K562 (cell line): Measurements from ENCODE around the gene PGGHG. TPM values are rescaled to one million over a fixed set of nuclear protein-coding genes. Genes with fewer than 3 reads are reported as not detected.

Experiments used
- BMI1 ChIP-seq: fragments of 150-350 bp; IDR thresholded peaks from 2 replicates; pipeline ENCODE4 v1.6.1; 2014; ENCODE audit warnings: low read length
- CBX5 ChIP-seq: IDR thresholded peaks from 2 replicates; pipeline ENCODE4 v1.6.1; 2014; ENCODE audit warnings: low read depth, borderline replicate concordance
- CSDE1 ChIP-seq, 2 experiments: fragments of 450-650 bp; IDR thresholded peaks; 2 replicates each; pipeline ENCODE4 v1.6.1; 2016; ENCODE audit warnings: mild to moderate bottlenecking in 1 of 2
- DNMT1 ChIP-seq: fragments of 450-650 bp; IDR thresholded peaks from 2 replicates; pipeline ENCODE4 v1.6.1; 2016; ENCODE audit warnings: antibody characterized with exemption, mild to moderate bottlenecking
- FOSL1 ChIP-seq: fragments of 200-800 bp; sonication (Bioruptor generic); conservative IDR thresholded peaks from 2 replicates; pipeline ENCODE4 v1.6.1; 2016; ENCODE audit warnings: missing genetic modification characterization, missing compliant biosample characterization
- FOXK1 ChIP-seq: sonication (generic); formaldehyde crosslinking; IDR thresholded peaks from 2 replicates; pipeline ENCODE4 v1.8.0; 2022; ENCODE audit warnings: missing genetic modification reagents, mild to moderate bottlenecking, borderline replicate concordance
- FUS ChIP-seq: fragments of 200-400 bp; formaldehyde crosslinking; optimal IDR thresholded peaks from 2 replicates; pipeline ENCODE3; 2017; ENCODE audit warnings: low read depth, low read length
- HMG20A ChIP-seq: fragments of 450-650 bp; formaldehyde crosslinking; conservative IDR thresholded peaks from 2 replicates; pipeline ENCODE4 v1.4.0; 2020; ENCODE audit warnings: mild to moderate bottlenecking, mixed read lengths
- NCOA4 ChIP-seq: fragments of 450-650 bp; IDR thresholded peaks from 2 replicates; pipeline ENCODE4 v1.6.1; 2018; ENCODE audit warnings: mild to moderate bottlenecking; ENCODE audit not compliant: partially characterized antibody
- OTX1 ChIP-seq: fragments of 450-650 bp; formaldehyde crosslinking; IDR thresholded peaks from 2 replicates; pipeline ENCODE4 v1.4.0; 2022; ENCODE audit warnings: mild to moderate bottlenecking
- PATZ1 ChIP-seq: fragments of 250-450 bp; sonication (Bioruptor Pico); IDR thresholded peaks from 2 replicates; pipeline ENCODE4 v1.5.0; 2020; ENCODE audit warnings: mild to moderate bottlenecking, borderline replicate concordance
- REST ChIP-seq, 2 experiments: fragments of 450-650 bp; formaldehyde crosslinking in 1 of 2; IDR thresholded peaks; 2 replicates each; pipeline versions ENCODE4 v1.4.0 to v1.6.1; 2014 to 2020; ENCODE audit warnings: mild to moderate bottlenecking in 2 of 2, borderline replicate concordance in 1 of 2, low read depth in 1 of 2
- SIN3A ChIP-seq, 2 experiments: fragments of 150-350 bp in 1 of 2; IDR thresholded peaks; 2 replicates each; pipeline ENCODE4 v1.6.1; 2011 to 2016; ENCODE audit warnings: borderline replicate concordance in 2 of 2, low read depth in 2 of 2, low read length in 2 of 2, mild to moderate bottlenecking in 2 of 2, moderate library complexity in 2 of 2; ENCODE audit not compliant: control insufficient read depth in 1 of 2
- SLC30A9 ChIP-seq: fragments of 250-450 bp; sonication (Bioruptor Pico); IDR thresholded peaks from 2 replicates; pipeline ENCODE4 v1.8.0; 2022; ENCODE audit warnings: mild to moderate bottlenecking, moderate library complexity
- SMAD2 ChIP-seq: fragments of 150-350 bp; IDR thresholded peaks from 2 replicates; pipeline ENCODE4 v1.6.1; 2014; ENCODE audit warnings: low read depth, mild to moderate bottlenecking, low read length
- TAF7 ChIP-seq: fragments of 450-650 bp; IDR thresholded peaks from 2 replicates; pipeline ENCODE4 v1.6.1; 2016; ENCODE audit warnings: missing genetic modification characterization, missing compliant biosample characterization
- TEAD2 ChIP-seq: fragments of 450-650 bp; IDR thresholded peaks from 2 replicates; pipeline ENCODE4 v1.6.1; 2016; ENCODE audit warnings: missing genetic modification characterization, control low read depth, missing compliant biosample characterization
- XRCC4 ChIP-seq: IDR thresholded peaks from one replicate; pipeline ENCODE4 v1.6.1; 2011; ENCODE audit not compliant: insufficient read depth, insufficient read length; ENCODE audit errors: extremely low read depth
- ZNF311 ChIP-seq: fragments of 250-450 bp; sonication (Bioruptor Pico); IDR thresholded peaks from 2 replicates; pipeline ENCODE4 v1.4.0; 2020; ENCODE audit warnings: mild to moderate bottlenecking, moderate library complexity
- polyA plus RNA-seq, 8 experiments: library from polyadenylated mRNA; depleted of rRNA in 4 of 8; stranded (reverse) in 5 of 8; unstranded in 3 of 8; fragments of >200 nt; fragmentation: Nextera tagmentation in 2 of 8; fragmentation: Illumina TruSeq in 1 of 8; extraction: Ambion mirVana in 2 of 8; extraction: Trizol in 1 of 8; gene quantifications; 2 replicates each; pipeline versions ENCODE4 v1.2.1 to v1.2.3, GENCODE V29; 2011 to 2014; ENCODE audit warnings: inconsistent platforms in 1 of 8, missing spikeins in 1 of 8
- total RNA-seq, 7 experiments: library from RNA; depleted of rRNA in 6 of 7; stranded (reverse); fragments of >200 nt in 6 of 7; fragmentation: Illumina TruSeq in 2 of 7; extraction: Trizol in 2 of 7; gene quantifications; 2 replicates each; pipeline versions ENCODE4 v1.2.1 to v1.2.3, GENCODE V29; 2011 to 2021; ENCODE audit warnings: low replicate concordance in 1 of 7

Gene PGGHG
- total and polyA plus RNA-seq, 9 of the 15 experiments (the other 6 are each of a cell fraction or from before 2014, with no cell fraction given) = 0.38 to 85.1 (median 18.1) TPM

- TF ChIP-seq OTX1 = no peak
- TF ChIP-seq HMG20A (CRISPR knock-in tag) = no peak
- no peak for TF ChIP-seq XRCC4
- no peak for TF ChIP-seq NCOA4
- no peak for TF ChIP-seq SLC30A9 (CRISPR knock-in tag)
- no peak for TF ChIP-seq CSDE1 (IDR thresholded peaks at IDR 0.05)
- TF ChIP-seq BMI1 = no peak
- no peak for TF ChIP-seq FOSL1 (tag)
- TF ChIP-seq ZNF311 (CRISPR knock-in tag) = no peak
- TF ChIP-seq PATZ1 (CRISPR knock-in tag) = no peak
- TF ChIP-seq TEAD2 (tag) = no peak
- no peak for TF ChIP-seq DNMT1
- TF ChIP-seq FOXK1 (CRISPR knock-in tag) = no peak
- peak; percentile 62 for TF ChIP-seq TAF7
- TF ChIP-seq FUS = no peak
- no peak; a peak in 2 of 4 replicates for TF ChIP-seq SIN3A (IDR thresholded peaks at IDR 0.05; ENCODE audit: borderline replicate concordance in 2 of 2, control insufficient read depth in 1 of 2, low read depth in 2 of 2, low read length in 2 of 2)
- no peak for TF ChIP-seq REST (IDR thresholded peaks at IDR 0.05; ENCODE audit: borderline replicate concordance)
- TF ChIP-seq REST (CRISPR knock-in tag; IDR thresholded peaks at IDR 0.05; ENCODE audit: low read depth) = no peak
- TF ChIP-seq CBX5 = no peak
- TF ChIP-seq SMAD2 = no peak
These were observed 25.0 kb downstream of the PGGHG start, which contains the start of gene IFITM1 (continued) for GRCh38 chr11:313787-314553.
